ENCODE results near the gene KIF1B.

Gene KIF1B

DNA sequence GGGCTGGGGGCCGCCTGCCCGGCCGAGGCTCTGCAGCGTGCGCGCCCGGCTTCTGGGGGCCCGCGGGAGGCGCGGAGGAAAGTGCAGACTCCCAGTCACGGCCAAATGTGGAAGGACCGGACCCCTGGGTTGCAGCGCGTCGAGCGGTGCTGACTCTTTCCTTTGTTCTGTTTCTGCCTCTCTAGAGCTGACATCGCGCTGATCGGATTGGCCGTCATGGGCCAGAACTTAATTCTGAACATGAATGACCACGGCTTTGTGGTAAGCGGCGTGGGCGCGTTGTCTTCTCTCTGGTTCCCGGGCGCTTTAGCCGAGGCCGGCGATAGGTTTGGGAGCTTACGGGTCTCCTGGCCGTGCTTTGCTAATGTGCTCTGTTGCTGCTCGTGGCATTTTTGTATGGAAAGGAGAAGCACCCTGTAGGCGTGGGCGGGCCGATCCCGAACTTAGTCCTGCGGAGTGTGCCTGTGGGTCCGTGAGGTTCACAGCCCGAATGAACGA, 189.1 kb downstream of the KIF1B start:
- peak overlapping the region; percentile 86 for H3K27ac ChIP-seq (ENCODE audit: extremely low read depth, low read depth, low read length)
- POLR2A ChIA-PET = interaction anchor here (0.5 to 2.2 kb wide), 7 partner anchors 9 to 443 kb away, joined by 3 to 10 read pairs (median 5); partner anchors contain the start of gene CENPS
- peak overlapping the region; percentile 62 for H3K4me3 ChIP-seq (ENCODE audit: low read depth, low read length)
- CTCF ChIA-PET = interaction anchor here (0.7 to 1.6 kb wide), 4 partner anchors 22 to 190 kb away, joined by 3 to 10 read pairs (median 4); partner anchors contain the start of gene CENPS
- no peaks in the 10 kb centered on the region for H3K9me3 ChIP-seq (ENCODE audit: control insufficient read depth, insufficient read depth, low read depth, low read length)
- H3K36me3 ChIP-seq (ENCODE audit: control insufficient read depth in 2 of 2, insufficient read depth in 1 of 2, low read length in 2 of 2) = peaks cover 18 to 44% of the 10 kb centered on the region in 2 experiments
- H3K4me1 ChIP-seq (ENCODE audit: control insufficient read depth, insufficient read depth, low read length) = peaks cover 2% of the 10 kb centered on the region; the same call in 1 of the 2 replicates
- no peak for TF ChIP-seq ZNF202 (tag by site-specific recombination; IDR thresholded peaks at IDR 0.05; ENCODE audit: borderline replicate concordance)
- 0 out of 2 replicates have a peak, but pooled peaks have one; percentile 12 for TF ChIP-seq ZNF660 (tag by site-specific recombination; IDR thresholded peaks at IDR 0.05)
- TF ChIP-seq ZBTB20 (tag by site-specific recombination; IDR thresholded peaks at IDR 0.05) = peak; percentile 72; the same call in 1 of the 2 replicates
- TF ChIP-seq ZNF670 (tag by site-specific recombination; IDR thresholded peaks at IDR 0.05; ENCODE audit: low read depth) = no peak
- TF ChIP-seq ZNF433 (tag by site-specific recombination; IDR thresholded peaks at IDR 0.05; ENCODE audit: low read depth) = no peak
- peak; percentile 16; the same call in 1 of the 2 replicates for TF ChIP-seq ZNF335 (tag by site-specific recombination; conservative IDR thresholded peaks at IDR 0.05)
- no peak for TF ChIP-seq OSR2 (tag by site-specific recombination; IDR thresholded peaks at IDR 0.05)
- no peak for TF ChIP-seq ZNF776 (tag by site-specific recombination; IDR thresholded peaks at IDR 0.05; ENCODE audit: borderline replicate concordance)
- no peak for TF ChIP-seq SETDB1 (IDR thresholded peaks at IDR 0.05; ENCODE audit: insufficient read length, low read length)
- no peak for TF ChIP-seq ZNF521 (tag by site-specific recombination; IDR thresholded peaks at IDR 0.05)
- TF ChIP-seq IKZF3 (tag by site-specific recombination; IDR thresholded peaks at IDR 0.05) = no peak
- TF ChIP-seq ZNF777 (tag by site-specific recombination; IDR thresholded peaks at IDR 0.05; ENCODE audit: borderline replicate concordance) = no peak
- no peak for TF ChIP-seq ZNF501 (tag by site-specific recombination; IDR thresholded peaks at IDR 0.05)
- TF ChIP-seq, protein P1, sequence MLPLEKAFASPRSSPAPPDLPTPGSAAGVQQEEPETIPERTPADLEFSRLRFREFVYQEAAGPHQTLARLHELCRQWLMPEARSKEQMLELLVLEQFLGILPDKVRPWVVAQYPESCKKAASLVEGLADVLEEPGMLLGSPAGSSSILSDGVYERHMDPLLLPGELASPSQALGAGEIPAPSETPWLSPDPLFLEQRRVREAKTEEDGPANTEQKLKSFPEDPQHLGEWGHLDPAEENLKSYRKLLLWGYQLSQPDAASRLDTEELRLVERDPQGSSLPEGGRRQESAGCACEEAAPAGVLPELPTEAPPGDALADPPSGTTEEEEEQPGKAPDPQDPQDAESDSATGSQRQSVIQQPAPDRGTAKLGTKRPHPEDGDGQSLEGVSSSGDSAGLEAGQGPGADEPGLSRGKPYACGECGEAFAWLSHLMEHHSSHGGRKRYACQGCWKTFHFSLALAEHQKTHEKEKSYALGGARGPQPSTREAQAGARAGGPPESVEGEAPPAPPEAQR (tag by site-specific recombination; IDR thresholded peaks at IDR 0.05) = no peak
- TF ChIP-seq, protein P2, sequence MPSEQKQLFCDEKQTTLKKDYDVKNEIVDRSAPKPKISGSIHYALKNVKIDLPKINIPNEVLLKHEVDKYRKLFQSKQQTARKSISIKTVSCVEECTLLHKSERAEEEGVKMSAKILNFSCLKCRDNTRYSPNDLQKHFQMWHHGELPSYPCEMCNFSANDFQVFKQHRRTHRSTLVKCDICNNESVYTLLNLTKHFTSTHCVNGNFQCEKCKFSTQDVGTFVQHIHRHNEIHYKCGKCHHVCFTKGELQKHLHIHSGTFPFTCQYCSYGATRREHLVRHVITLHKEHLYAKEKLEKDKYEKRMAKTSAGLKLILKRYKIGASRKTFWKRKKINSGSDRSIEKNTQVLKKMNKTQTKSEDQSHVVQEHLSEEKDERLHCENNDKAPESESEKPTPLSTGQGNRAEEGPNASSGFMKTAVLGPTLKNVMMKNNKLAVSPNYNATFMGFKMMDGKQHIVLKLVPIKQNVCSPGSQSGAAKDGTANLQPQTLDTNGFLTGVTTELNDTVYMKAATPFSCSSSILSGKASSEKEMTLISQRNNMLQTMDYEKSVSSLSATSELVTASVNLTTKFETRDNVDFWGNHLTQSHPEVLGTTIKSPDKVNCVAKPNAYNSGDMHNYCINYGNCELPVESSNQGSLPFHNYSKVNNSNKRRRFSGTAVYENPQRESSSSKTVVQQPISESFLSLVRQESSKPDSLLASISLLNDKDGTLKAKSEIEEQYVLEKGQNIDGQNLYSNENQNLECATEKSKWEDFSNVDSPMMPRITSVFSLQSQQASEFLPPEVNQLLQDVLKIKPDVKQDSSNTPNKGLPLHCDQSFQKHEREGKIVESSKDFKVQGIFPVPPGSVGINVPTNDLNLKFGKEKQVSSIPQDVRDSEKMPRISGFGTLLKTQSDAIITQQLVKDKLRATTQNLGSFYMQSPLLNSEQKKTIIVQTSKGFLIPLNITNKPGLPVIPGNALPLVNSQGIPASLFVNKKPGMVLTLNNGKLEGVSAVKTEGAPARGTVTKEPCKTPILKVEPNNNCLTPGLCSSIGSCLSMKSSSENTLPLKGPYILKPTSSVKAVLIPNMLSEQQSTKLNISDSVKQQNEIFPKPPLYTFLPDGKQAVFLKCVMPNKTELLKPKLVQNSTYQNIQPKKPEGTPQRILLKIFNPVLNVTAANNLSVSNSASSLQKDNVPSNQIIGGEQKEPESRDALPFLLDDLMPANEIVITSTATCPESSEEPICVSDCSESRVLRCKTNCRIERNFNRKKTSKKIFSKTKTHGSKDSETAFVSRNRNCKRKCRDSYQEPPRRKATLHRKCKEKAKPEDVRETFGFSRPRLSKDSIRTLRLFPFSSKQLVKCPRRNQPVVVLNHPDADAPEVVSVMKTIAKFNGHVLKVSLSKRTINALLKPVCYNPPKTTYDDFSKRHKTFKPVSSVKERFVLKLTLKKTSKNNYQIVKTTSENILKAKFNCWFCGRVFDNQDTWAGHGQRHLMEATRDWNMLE (tag by site-specific recombination; conservative IDR thresholded peaks at IDR 0.05; ENCODE audit: low read depth) = no peak
- TF ChIP-seq EGR2 (tag by site-specific recombination; IDR thresholded peaks at IDR 0.05; ENCODE audit: low read depth) = peak; percentile 43; the same call in 1 of the 2 replicates
- TF ChIP-seq, protein P3, sequence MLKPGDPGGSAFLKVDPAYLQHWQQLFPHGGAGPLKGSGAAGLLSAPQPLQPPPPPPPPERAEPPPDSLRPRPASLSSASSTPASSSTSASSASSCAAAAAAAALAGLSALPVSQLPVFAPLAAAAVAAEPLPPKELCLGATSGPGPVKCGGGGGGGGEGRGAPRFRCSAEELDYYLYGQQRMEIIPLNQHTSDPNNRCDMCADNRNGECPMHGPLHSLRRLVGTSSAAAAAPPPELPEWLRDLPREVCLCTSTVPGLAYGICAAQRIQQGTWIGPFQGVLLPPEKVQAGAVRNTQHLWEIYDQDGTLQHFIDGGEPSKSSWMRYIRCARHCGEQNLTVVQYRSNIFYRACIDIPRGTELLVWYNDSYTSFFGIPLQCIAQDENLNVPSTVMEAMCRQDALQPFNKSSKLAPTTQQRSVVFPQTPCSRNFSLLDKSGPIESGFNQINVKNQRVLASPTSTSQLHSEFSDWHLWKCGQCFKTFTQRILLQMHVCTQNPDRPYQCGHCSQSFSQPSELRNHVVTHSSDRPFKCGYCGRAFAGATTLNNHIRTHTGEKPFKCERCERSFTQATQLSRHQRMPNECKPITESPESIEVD (tag by site-specific recombination; IDR thresholded peaks at IDR 0.05) = no peak
- no peak for TF ChIP-seq KLF7 (tag by site-specific recombination; IDR thresholded peaks at IDR 0.05; ENCODE audit: borderline replicate concordance)
- TF ChIP-seq, protein P4, sequence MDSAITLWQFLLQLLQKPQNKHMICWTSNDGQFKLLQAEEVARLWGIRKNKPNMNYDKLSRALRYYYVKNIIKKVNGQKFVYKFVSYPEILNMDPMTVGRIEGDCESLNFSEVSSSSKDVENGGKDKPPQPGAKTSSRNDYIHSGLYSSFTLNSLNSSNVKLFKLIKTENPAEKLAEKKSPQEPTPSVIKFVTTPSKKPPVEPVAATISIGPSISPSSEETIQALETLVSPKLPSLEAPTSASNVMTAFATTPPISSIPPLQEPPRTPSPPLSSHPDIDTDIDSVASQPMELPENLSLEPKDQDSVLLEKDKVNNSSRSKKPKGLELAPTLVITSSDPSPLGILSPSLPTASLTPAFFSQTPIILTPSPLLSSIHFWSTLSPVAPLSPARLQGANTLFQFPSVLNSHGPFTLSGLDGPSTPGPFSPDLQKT (IDR thresholded peaks at IDR 0.05; ENCODE audit: borderline replicate concordance, low read depth, low read length) = no peak
- no peak for TF ChIP-seq ZBTB48 (tag by site-specific recombination; IDR thresholded peaks at IDR 0.05)
- TF ChIP-seq, protein P5, sequence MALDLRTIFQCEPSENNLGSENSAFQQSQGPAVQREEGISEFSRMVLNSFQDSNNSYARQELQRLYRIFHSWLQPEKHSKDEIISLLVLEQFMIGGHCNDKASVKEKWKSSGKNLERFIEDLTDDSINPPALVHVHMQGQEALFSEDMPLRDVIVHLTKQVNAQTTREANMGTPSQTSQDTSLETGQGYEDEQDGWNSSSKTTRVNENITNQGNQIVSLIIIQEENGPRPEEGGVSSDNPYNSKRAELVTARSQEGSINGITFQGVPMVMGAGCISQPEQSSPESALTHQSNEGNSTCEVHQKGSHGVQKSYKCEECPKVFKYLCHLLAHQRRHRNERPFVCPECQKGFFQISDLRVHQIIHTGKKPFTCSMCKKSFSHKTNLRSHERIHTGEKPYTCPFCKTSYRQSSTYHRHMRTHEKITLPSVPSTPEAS (tag by site-specific recombination; IDR thresholded peaks at IDR 0.05) = no peak
- TF ChIP-seq, protein P6, sequence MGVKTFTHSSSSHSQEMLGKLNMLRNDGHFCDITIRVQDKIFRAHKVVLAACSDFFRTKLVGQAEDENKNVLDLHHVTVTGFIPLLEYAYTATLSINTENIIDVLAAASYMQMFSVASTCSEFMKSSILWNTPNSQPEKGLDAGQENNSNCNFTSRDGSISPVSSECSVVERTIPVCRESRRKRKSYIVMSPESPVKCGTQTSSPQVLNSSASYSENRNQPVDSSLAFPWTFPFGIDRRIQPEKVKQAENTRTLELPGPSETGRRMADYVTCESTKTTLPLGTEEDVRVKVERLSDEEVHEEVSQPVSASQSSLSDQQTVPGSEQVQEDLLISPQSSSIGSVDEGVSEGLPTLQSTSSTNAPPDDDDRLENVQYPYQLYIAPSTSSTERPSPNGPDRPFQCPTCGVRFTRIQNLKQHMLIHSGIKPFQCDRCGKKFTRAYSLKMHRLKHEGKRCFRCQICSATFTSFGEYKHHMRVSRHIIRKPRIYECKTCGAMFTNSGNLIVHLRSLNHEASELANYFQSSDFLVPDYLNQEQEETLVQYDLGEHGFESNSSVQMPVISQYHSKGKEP (tag by site-specific recombination; IDR thresholded peaks at IDR 0.05) = 0 out of 2 replicates have a peak, but pooled peaks have one; percentile 38
- 0 out of 2 replicates have a peak, but pooled peaks have one; percentile 14 for TF ChIP-seq ZNF677 (tag by site-specific recombination; IDR thresholded peaks at IDR 0.05)
- no peak for TF ChIP-seq ZSCAN30 (tag by site-specific recombination; IDR thresholded peaks at IDR 0.05)
